ENCODE results near the gene CHMP6. TPM values are rescaled to one million over a fixed set of nuclear protein-coding genes. Genes with fewer than 3 reads are reported as not detected.

The CHMP6 gene
- total RNA-seq, 1 donor from 2014 or later: 15.9 TPM

DNA sequence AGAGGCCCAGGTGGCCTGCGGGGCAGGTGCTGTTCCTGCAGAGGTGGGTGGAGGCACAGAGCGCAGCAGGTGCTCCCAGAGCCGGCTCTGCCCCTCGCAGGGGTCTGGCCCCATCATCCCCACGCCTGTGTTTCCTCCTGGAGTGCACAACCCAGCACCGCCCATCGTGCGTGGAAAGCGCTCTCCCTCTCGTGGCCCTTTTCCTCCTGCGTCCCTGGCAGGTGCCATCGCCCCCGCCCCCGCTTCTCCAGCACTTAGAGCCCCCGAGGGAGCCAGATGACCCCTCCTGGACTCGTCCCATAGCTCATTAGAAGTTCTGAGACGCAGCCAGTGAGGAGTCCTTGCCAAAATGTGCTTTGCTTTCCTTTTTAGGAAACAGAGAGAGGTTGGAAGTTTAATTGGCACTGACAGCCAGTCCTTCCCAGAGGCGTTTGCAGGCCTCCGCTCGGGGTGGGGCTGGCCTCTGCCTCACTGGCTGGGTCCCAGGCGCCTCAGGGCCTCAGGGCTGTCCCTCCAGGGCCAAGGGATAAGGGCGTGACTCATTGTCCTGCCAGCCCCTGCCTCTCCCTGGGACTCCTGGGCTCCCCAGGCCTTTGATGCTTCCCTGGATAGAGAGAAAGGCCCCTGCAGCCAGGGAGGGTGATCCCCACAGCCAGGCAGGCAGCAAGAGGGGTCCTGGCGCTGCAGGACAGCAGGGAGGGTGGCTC lies 32.2 kb upstream of the CHMP6 start:
- H3K27ac ChIP-seq (replicated peaks): peak overlapping the region; percentile 92
- no peak for TF ChIP-seq CTCF (IDR thresholded peaks at IDR 0.05; ENCODE audit: borderline replicate concordance)
- intact Hi-C loops (cut with micrococcal nuclease): no loop called here
- H3K4me3 ChIP-seq: peak overlapping the region; percentile 42
- peak; percentile 88 for DNase-seq
- H3K27me3 ChIP-seq (ENCODE audit: low read depth): no peaks in the 10 kb centered on the region
- H3K4me1 ChIP-seq: peaks cover 24% of the 10 kb centered on the region
- H3K9me3 ChIP-seq (replicated peaks): no peaks in the 10 kb centered on the region
- peaks cover 9% of the 10 kb centered on the region for H3K36me3 ChIP-seq

- intact Hi-C loops (cut with micrococcal nuclease): no loop called here
- Histone ChIP-seq H3K4me1 (peaks cover 24% of the 10 kb centered on the region), H3K27ac (replicated peaks) (peak overlapping the region; percentile 92), H3K4me3 (peak overlapping the region; percentile 42), H3K9me3 (replicated peaks) (no peaks in the 10 kb centered on the region), H3K27me3 (ENCODE audit: low read depth) (no peaks in the 10 kb centered on the region), H3K36me3 (peaks cover 14% of the 10 kb centered on the region)
- no peak for DNase-seq
- TF ChIP-seq CTCF (IDR thresholded peaks at IDR 0.05; ENCODE audit: borderline replicate concordance): no peak
These were observed 31.4 kb upstream of the CHMP6 start for GRCh38 chr17:80960037-80960796.

DNA sequence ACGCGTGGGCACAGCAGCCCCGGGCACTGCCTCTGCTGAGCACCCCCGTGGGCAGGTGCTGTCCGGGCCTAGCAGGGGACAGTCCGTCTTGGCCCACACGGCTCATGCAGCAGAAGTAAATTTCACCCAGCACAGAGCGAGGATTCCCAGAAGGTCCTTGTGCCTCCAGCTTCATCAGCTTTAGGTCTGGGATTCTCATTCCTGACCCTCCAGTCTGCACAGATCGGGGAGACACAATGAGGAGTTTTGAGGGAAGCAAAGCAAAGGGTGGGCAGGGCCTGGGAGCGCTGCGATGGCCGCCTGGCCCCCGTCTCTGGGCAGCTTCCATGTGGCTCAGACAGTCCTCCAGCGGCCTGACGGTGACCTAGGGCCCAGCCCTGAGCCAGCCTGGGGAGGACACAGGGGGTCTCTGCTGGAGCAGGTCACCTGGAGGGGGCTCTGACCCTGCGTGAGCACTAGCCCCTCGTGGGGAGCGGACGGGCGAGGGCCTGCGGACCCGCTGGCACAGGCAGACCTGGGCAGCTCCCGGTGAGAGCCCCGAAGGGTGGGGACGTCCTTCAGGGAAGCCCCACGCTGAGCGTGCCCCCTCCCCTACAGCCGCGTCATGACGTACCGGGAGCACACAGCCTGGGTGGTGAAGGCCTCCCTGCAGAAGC lies 30.7 kb upstream of the CHMP6 start:
- peaks cover 21% of the 10 kb centered on the region for H3K36me3 ChIP-seq
- H3K9me3 ChIP-seq (replicated peaks): no peaks in the 10 kb centered on the region
- no peak for TF ChIP-seq CTCF (IDR thresholded peaks at IDR 0.05; ENCODE audit: borderline replicate concordance)
- DNase-seq: no peak
- peak overlapping the region; percentile 92 for H3K27ac ChIP-seq (replicated peaks)
- H3K4me1 ChIP-seq: peaks cover 24% of the 10 kb centered on the region
- intact Hi-C loops (cut with micrococcal nuclease): no loop called here
- H3K4me3 ChIP-seq: no peak overlapping the region
- H3K27me3 ChIP-seq (ENCODE audit: low read depth): no peaks in the 10 kb centered on the region

DNA sequence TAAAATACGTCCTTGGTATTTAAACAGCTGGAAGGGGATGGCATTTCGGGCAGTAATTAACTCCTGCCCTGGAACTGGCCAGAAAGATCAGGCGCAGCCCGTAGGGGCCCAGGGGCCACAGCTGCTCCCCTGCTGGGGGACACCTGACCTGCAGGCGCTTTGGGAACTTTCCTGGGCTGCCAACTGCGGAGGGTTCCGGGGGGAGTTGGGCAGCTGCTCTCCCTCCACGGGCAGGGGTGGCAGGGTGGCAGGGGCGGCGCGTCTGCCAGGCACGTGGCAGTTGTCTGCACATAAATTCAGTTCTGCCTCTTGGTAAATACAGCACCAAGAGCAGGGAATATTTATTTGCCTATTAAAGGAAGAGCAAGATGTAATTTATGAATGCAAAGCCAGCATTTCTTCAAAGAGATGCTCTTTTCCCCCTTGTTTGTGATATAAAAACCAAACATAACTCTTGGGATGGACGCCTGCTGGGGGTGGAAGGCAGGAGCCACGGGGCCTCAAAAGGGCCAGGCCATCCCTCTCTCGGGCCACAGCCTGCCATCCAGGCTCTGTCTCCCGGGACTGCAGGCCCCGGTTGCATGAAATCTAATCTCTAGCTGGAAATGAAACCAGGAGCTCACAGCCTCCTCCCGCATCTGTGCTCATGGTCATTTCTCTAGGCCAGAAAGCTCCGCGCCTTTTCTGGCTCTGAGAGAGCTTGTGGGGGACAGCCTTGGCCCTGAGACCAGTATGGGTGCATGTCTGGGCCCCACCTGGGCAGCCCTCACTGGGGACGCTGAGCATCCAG lies 29.9 kb upstream of the CHMP6 start:
- intact Hi-C loops (cut with micrococcal nuclease): no loop called here
- Histone ChIP-seq H3K27me3 (ENCODE audit: low read depth) (no peaks in the 10 kb centered on the region), H3K4me3 (no peak overlapping the region), H3K36me3 (peaks cover 21% of the 10 kb centered on the region), H3K27ac (replicated peaks) (no peak overlapping the region), H3K4me1 (peaks cover 24% of the 10 kb centered on the region), H3K9me3 (replicated peaks) (no peaks in the 10 kb centered on the region)
- no peak for DNase-seq
- TF ChIP-seq CTCF (IDR thresholded peaks at IDR 0.05; ENCODE audit: borderline replicate concordance): no peak
